Calu3 (cell line): ENCODE measurements around the gene ARHGEF19. TPM values are rescaled to one million over a fixed set of nuclear protein-coding genes. Genes with fewer than 3 reads are reported as not detected.

ENCODE experiments used
- BruUV-seq: library from RNA; stranded (reverse); fragments of 400-500 nt; replicated peaks from 2 replicates; lab custom pipeline; 2021; lab: Mats Ljungman, UMichigan
- CTCF ChIA-PET: fragments of 300-600 bp; sonication (Branson Sonifier 250); formaldehyde crosslinking; loops from one replicate; lab custom pipeline; 2022; ENCODE audit warnings: antibody characterized with exemption; lab: Charles Lee
- DNase-seq: peaks from one replicate; pipeline ENCODE4 v3.0.0; 2022
- H3K27ac Mint-ChIP-seq: one replicate; pipeline ENCODE4 v1.8.0; 2022; ENCODE audit warnings: mixed read lengths; ENCODE audit not compliant: unreplicated experiment
- H3K27me3 Mint-ChIP-seq: one replicate; pipeline ENCODE4 v1.8.0; 2022; ENCODE audit warnings: mixed read lengths; ENCODE audit not compliant: unreplicated experiment
- H3K36me3 Mint-ChIP-seq: one replicate; pipeline ENCODE4 v1.8.0; 2022; ENCODE audit warnings: mild to moderate bottlenecking, moderate library complexity, mixed read lengths; ENCODE audit not compliant: insufficient read depth, unreplicated experiment
- H3K4me1 Mint-ChIP-seq: one replicate; pipeline ENCODE4 v1.8.0; 2022; ENCODE audit warnings: mild to moderate bottlenecking, low read depth, mixed read lengths; ENCODE audit not compliant: unreplicated experiment
- H3K4me3 Mint-ChIP-seq: one replicate; pipeline ENCODE4 v1.8.0; 2022; ENCODE audit warnings: mild to moderate bottlenecking, low read depth, moderate library complexity, mixed read lengths; ENCODE audit not compliant: unreplicated experiment
- H3K9me3 Mint-ChIP-seq: one replicate; pipeline ENCODE4 v1.8.0; 2022; ENCODE audit warnings: low read depth, mixed read lengths; ENCODE audit not compliant: unreplicated experiment
- intact Hi-C: fragments of 100-400 bp; cut with micrococcal nuclease; formaldehyde crosslinking; loops from one replicate; pipeline ENCODE4 v1.10.0; 2022; ENCODE audit not compliant: unreplicated experiment
- total RNA-seq: library from RNA; stranded (reverse); gene quantifications from 2 replicates; pipeline ENCODE4 v1.2.3, GENCODE V29; 2022
- TF ChIP-seq, protein P1 (sequence below): fragments of 200-600 bp; IDR thresholded peaks from one replicate; pipeline ENCODE4 v1.8.0; 2022; ENCODE audit warnings: antibody characterized with exemption; ENCODE audit not compliant: unreplicated experiment

Gene ARHGEF19
- total RNA-seq, 1 experiment from 2014 or later = 17.2 TPM

DNA sequence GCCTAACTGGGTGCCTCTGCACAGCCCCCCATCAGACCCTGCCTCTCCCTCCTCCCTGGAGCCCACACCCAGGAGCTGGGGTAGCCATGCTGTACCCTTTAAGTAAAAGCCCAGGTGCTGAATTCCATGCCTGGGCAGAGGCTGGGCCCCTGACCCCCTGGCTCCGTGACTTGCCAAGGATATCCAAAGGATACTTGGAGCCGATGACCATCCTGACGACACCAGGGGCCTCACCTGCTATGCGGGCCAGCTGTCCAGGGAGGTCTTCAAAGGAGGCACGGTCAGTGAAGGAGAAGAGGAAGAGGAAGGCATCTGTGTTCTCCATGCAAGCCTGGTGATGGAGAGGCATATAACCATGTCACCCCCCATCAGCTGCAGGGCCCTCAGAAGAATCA is 19.9 kb upstream of the ARHGEF19 start:
- Mint-ChIP-seq H3K27ac (no peak overlapping the region), H3K36me3 (peaks cover 14% of the 10 kb centered on the region), H3K9me3 (no peaks in the 10 kb centered on the region), H3K27me3 (no peaks in the 10 kb centered on the region), H3K4me1 (no peaks in the 10 kb centered on the region), H3K4me3 (no peak overlapping the region)
- CTCF ChIA-PET = no interaction called here
- DNase-seq = no peak
- BruUV-seq = no TSS peak
- TF ChIP-seq, protein P1, sequence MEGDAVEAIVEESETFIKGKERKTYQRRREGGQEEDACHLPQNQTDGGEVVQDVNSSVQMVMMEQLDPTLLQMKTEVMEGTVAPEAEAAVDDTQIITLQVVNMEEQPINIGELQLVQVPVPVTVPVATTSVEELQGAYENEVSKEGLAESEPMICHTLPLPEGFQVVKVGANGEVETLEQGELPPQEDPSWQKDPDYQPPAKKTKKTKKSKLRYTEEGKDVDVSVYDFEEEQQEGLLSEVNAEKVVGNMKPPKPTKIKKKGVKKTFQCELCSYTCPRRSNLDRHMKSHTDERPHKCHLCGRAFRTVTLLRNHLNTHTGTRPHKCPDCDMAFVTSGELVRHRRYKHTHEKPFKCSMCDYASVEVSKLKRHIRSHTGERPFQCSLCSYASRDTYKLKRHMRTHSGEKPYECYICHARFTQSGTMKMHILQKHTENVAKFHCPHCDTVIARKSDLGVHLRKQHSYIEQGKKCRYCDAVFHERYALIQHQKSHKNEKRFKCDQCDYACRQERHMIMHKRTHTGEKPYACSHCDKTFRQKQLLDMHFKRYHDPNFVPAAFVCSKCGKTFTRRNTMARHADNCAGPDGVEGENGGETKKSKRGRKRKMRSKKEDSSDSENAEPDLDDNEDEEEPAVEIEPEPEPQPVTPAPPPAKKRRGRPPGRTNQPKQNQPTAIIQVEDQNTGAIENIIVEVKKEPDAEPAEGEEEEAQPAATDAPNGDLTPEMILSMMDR = no peak
- intact Hi-C loops = no loop called here

DNA sequence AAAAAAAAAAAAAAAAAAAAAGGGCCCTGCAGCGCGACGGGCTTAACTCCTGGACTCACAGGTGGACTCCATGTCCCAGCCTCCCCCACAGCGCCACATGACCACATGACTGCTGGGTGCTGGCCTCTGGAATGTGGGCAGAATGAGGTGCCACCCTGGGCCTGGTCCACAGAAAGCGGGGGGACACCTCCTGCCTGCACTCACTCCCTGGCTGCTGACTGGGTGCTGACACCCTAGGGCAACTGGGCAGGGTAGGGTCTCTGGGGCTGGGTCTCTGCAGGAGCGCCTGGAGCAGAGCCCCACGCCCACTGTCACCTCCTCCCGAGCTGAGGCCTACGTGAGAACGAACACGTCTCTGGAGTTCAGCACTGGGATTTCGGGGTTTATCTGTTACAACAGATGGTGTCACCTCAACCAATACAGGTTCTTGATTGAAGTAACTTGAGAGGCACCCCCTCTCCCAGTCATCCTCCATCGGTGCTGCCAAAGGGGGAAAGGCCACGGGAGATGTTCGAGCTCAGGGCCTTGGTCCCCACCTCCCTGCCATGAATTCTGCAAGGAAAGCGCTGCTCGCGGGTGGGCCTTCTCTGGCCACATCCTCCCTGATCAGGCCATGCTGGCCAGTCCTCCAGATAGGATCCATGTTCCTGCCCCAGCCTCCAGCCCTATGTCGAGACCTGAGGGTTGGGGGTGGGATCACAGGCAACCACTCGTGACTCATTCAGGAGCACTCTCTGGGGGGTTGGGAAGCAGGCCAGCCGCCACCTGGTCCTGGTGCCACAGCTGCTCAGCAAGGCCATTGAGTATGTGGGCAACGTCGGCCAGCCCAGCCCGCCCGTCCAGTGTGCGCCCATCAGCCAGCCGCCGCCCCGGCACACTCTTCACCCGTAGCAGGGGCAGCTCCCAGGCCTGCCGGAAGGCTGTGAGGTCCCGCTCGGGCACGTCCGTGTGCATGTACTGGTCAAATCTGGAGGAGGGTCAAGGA is 19.2 kb upstream of the ARHGEF19 start:
- Mint-ChIP-seq H3K36me3 (peaks cover 7% of the 10 kb centered on the region), H3K4me1 (no peaks in the 10 kb centered on the region), H3K27me3 (no peaks in the 10 kb centered on the region), H3K27ac (no peak overlapping the region), H3K4me3 (no peak overlapping the region), H3K9me3 (no peaks in the 10 kb centered on the region)
- CTCF ChIA-PET = no interaction called here
- intact Hi-C loops = no loop called here
- no peak for DNase-seq
- no TSS peak for BruUV-seq
- TF ChIP-seq, protein P1 = no peak

DNA sequence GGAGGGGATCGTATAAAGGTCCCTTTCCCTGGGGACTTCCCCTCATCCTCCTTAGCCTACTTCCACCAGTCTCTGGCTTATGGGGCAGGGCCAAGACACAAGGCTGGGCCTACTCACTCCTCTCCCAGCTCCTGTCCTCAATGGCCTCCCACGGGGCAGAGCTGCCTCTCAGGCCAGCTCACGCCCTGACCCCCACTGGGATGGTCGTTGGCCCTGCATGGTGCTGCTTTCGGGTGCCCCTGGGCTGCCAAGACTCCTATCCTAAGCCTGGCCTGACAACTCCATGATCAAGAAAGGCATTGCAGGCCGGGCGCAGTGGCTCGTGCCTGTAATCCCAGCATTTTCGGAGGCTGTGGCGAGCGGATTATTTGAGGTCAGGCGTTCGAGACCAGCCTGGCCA is 18.3 kb upstream of the ARHGEF19 start:
- H3K27ac Mint-ChIP-seq = no peak overlapping the region
- no peak overlapping the region for H3K4me3 Mint-ChIP-seq
- no TSS peak for BruUV-seq
- CTCF ChIA-PET = no interaction called here
- intact Hi-C loops = no loop called here
- TF ChIP-seq, protein P1 = no peak
- no peaks in the 10 kb centered on the region for H3K27me3 Mint-ChIP-seq
- H3K4me1 Mint-ChIP-seq = no peaks in the 10 kb centered on the region
- no peaks in the 10 kb centered on the region for H3K36me3 Mint-ChIP-seq
- no peaks in the 10 kb centered on the region for H3K9me3 Mint-ChIP-seq
- no peak for DNase-seq

DNA sequence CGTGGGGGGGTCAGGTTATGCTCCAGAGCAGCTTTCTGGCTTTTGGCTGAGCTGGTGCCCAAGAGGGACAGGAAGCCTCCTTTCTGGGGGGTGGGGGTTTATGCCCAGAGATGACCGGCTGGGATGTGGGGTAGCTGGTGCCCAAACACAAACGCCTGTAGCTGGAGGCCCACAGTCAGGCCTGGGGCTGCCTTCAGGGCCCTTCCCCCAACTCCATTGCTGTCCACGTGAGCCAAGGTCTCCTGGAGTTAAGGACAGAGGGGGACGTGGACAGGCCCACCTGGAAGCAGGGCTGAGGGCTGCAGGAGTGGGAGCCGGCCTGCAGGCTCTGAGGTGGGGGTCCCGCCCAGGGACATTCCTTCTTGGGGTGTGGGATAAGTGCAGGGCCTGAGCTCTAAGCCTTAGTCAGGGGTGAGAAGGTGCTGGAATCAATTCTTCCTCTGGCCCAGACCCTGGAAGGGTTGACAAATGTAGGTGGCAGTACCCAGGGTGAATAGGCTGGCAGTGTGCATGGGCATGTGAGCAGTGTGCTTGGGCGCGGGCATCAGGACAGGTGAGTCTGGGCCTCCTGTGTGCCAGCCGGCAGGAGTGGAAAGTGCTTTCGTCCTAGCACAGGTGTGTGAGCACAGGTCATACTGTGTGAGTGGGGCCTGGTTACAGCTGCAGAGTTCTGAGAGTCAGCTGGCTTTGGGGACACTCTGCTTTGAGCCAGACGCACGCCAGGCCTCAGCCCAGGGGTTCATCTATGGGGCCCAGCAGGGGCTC is 17.7 kb upstream of the ARHGEF19 start:
- Mint-ChIP-seq H3K9me3 (no peaks in the 10 kb centered on the region), H3K4me1 (no peaks in the 10 kb centered on the region), H3K27ac (no peak overlapping the region), H3K36me3 (no peaks in the 10 kb centered on the region), H3K27me3 (no peaks in the 10 kb centered on the region), H3K4me3 (no peak overlapping the region)
- no peak for DNase-seq
- TF ChIP-seq, protein P1 = no peak
- no TSS peak for BruUV-seq
- CTCF ChIA-PET = no interaction called here
- intact Hi-C loops = no loop called here
